CD4-positive, alpha-beta memory T cell (primary cell): ENCODE measurements around the gene TOMT. TPM values are rescaled to one million over a fixed set of nuclear protein-coding genes. Genes with fewer than 3 reads are reported as not detected.

ENCODE experiments used
- CTCF ChIA-PET: fragments of 350-600 bp; sonication (Branson Sonifier 250); formaldehyde crosslinking; loops from one replicate; lab custom pipeline; 2021; ENCODE audit warnings: inconsistent platforms; ENCODE audit not compliant: partially characterized antibody; lab: Charles Lee
- POLR2A ChIA-PET: fragments of 350-600 bp; sonication (Branson Sonifier 250); formaldehyde crosslinking; loops from one replicate; lab custom pipeline; 2021; ENCODE audit not compliant: partially characterized antibody; lab: Charles Lee
- DNase-seq, 5 donors: peaks; one replicate each; pipeline versions ENCODE4 v3.0.0 to v3.0.0-alpha.2; 2020 to 2022; ENCODE audit warnings: mixed read lengths in 1 of 5
- H3K27ac ChIP-seq: one replicate; pipeline ENCODE4 v1.7.0; 2013; ENCODE audit warnings: low read depth, low read length
- H3K27me3 ChIP-seq: 2 replicates; pipeline ENCODE4 v1.7.0; 2013; ENCODE audit warnings: mild to moderate bottlenecking, low read length, moderate library complexity; ENCODE audit not compliant: insufficient read depth
- H3K36me3 ChIP-seq: 2 replicates; pipeline ENCODE4 v1.7.0; 2013; ENCODE audit warnings: mild to moderate bottlenecking, low read length, moderate library complexity; ENCODE audit not compliant: insufficient read depth
- H3K4me1 ChIP-seq: 2 replicates; pipeline ENCODE4 v1.7.0; 2013; ENCODE audit warnings: mild to moderate bottlenecking, low read length, moderate library complexity; ENCODE audit not compliant: insufficient read depth
- H3K4me3 ChIP-seq, 2 donors: one replicate each; pipeline ENCODE4 v1.7.0; 2013; ENCODE audit warnings: low read length in 2 of 2, mild to moderate bottlenecking in 1 of 2
- H3K9me3 ChIP-seq, 2 donors: one replicate each; pipeline ENCODE4 v1.7.0; 2013; ENCODE audit warnings: low read length in 2 of 2, control low read depth in 1 of 2; ENCODE audit not compliant: control insufficient read depth in 1 of 2
- H3K27ac Mint-ChIP-seq, 7 donors: one replicate each; pipeline ENCODE4 v1.8.0; 2020 to 2021; ENCODE audit warnings: mixed read lengths in 7 of 7, mild to moderate bottlenecking in 6 of 7, inconsistent platforms in 3 of 7, moderate library complexity in 3 of 7
- H3K27me3 Mint-ChIP-seq, 2 donors: one replicate each; pipeline ENCODE4 v1.8.0; 2020 to 2021; ENCODE audit warnings: mixed read lengths in 2 of 2
- H3K36me3 Mint-ChIP-seq, 2 donors: one replicate each; pipeline ENCODE4 v1.8.0; 2020 to 2021; ENCODE audit warnings: mixed read lengths in 2 of 2, inconsistent platforms in 1 of 2, mild to moderate bottlenecking in 1 of 2
- H3K4me1 Mint-ChIP-seq, 4 donors: one replicate each; pipeline ENCODE4 v1.8.0; 2020 to 2021; ENCODE audit warnings: mixed read lengths in 4 of 4, mild to moderate bottlenecking in 1 of 4
- H3K4me3 Mint-ChIP-seq, 8 donors: one replicate each; pipeline ENCODE4 v1.8.0; 2020 to 2021; ENCODE audit warnings: mixed read lengths in 8 of 8, mild to moderate bottlenecking in 7 of 8, moderate library complexity in 6 of 8, inconsistent platforms in 3 of 8
- H3K9me3 Mint-ChIP-seq, 8 donors: one replicate each; pipeline ENCODE4 v1.8.0; 2020 to 2021; ENCODE audit warnings: mixed read lengths in 8 of 8, mild to moderate bottlenecking in 5 of 8, inconsistent platforms in 3 of 8, moderate library complexity in 1 of 8
- intact Hi-C: fragments of 100-400 bp; cut with micrococcal nuclease; formaldehyde crosslinking; loops from one replicate; pipeline ENCODE4 v1.15.1; 2023
- polyA plus RNA-seq, 2 donors: library from polyadenylated mRNA; unstranded; fragments of 300-500 nt; fragmentation: Illumina TruSeq; gene quantifications; one replicate each; pipeline ENCODE4 v1.2.3, GENCODE V29; 2021
- total RNA-seq, 2 experiments: library from RNA; stranded (reverse); gene quantifications; one replicate each; pipeline ENCODE4 v1.2.3, GENCODE V29; 2021

TOMT gene
- total and polyA plus RNA-seq, 4 experiments from 2014 or later: not detected

DNA sequence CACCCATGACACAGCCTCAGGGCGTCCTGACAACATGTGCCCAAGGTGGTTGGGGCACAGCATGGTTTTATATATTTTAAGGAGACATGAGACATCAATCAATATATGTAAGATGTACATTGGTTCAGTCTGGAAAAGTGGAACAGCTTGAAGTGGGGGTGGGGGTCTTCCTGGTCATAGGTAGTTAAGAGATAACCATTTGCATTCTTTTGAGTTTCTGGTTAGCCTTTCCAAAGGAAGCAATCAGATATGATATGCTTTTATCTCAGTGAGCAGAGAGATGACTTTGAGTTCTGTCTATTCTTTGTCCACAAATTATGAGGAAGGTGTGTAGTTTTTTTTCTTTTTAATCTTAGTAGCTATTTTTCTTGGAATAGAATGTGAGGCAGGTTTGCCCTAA is 16.9 kb downstream of the TOMT start:
- Mint-ChIP-seq H3K27ac (no peak overlapping the region), H3K4me1 (no peaks in the 10 kb centered on the region), H3K9me3 (peaks cover 0 to 10% (median 7%) of the 10 kb centered on the region in 8 donors), H3K4me3 (no peak overlapping the region), H3K36me3 (no peaks in the 10 kb centered on the region), H3K27me3 (peaks cover 6 to 11% of the 10 kb centered on the region in 2 donors)
- H3K4me1 ChIP-seq: no peaks in the 10 kb centered on the region
- no peaks in the 10 kb centered on the region for H3K9me3 ChIP-seq
- no peak for DNase-seq
- no peak overlapping the region for H3K27ac ChIP-seq
- H3K27me3 ChIP-seq: no peaks in the 10 kb centered on the region
- POLR2A ChIA-PET: interaction anchor here (2.4 kb wide), 1 partner anchor 10 kb away, joined by 7 read pairs; the partner anchor contains the start of gene ANAPC15
- H3K36me3 ChIP-seq: no peaks in the 10 kb centered on the region
- CTCF ChIA-PET: interaction anchor here (1.2 to 1.9 kb wide), 2 partner anchors 90 to 101 kb away, joined by 3 to 4 read pairs; no protein-coding TSS in a partner anchor
- intact Hi-C loops: no loop called here
- no peak overlapping the region for H3K4me3 ChIP-seq

DNA sequence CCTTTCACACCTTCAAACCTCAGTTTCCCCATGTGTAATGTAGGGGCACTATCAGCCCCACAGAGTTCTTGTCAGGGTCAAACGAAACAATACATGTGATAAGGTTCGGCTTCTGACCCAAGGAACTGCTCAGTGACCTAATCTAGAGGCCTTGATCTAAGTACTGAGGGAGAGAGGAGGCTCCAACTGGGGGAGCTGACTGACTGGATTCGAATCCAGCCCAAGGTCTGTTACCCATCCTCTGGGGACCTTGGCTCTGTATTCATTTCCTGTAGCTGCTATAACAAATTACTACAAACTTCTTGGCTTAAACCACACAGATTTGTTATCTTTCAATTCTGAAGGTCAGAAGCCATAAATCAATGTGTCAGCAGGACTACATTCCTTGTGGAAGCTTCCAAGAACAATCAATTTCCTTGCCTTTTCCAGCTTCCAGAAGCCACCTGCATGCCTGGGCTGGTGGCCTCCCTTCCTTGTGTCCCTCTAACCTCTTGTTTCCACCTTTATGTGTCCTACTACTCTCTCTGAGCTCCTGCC is 17.5 kb downstream of the TOMT start:
- Histone ChIP-seq H3K9me3 (no peaks in the 10 kb centered on the region), H3K27me3 (no peaks in the 10 kb centered on the region), H3K27ac (no peak overlapping the region), H3K4me1 (no peaks in the 10 kb centered on the region), H3K36me3 (no peaks in the 10 kb centered on the region), H3K4me3 (no peak overlapping the region)
- POLR2A ChIA-PET: interaction anchor here (2.4 kb wide), 1 partner anchor 11 kb away, joined by 7 read pairs; the partner anchor contains the start of gene ANAPC15
- Mint-ChIP-seq H3K9me3 (peaks cover 0 to 16% (median 11%) of the 10 kb centered on the region in 8 donors), H3K4me1 (no peaks in the 10 kb centered on the region), H3K27ac (no peak overlapping the region), H3K27me3 (peaks cover 6 to 11% of the 10 kb centered on the region in 2 donors), H3K4me3 (no peak overlapping the region), H3K36me3 (peaks cover 0 to 2% of the 10 kb centered on the region in 2 donors)
- CTCF ChIA-PET: interaction anchor here (1.2 to 1.9 kb wide), 2 partner anchors 90 to 100 kb away, joined by 3 to 4 read pairs; no protein-coding TSS in a partner anchor
- no peak for DNase-seq
- intact Hi-C loops: no loop called here

DNA sequence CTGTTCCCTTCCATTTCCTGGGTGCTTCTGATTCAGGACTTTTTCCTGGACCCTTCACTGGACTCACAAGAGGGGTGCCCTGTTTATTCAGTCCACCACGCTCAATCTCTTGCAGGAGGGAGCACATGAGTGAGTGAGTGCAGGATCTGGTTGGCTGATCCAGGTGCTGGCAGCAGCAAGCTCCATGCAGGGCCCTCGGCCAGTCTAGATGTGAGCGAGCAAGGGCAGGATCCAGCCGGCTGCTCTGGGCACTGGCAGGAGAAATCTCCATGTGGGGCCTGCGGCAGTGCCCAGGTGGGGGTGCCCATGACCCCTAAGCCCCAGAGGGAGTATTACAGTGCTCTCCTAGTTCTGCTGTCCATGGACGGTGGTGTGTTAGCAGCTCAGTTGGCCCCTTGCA is 18.3 kb downstream of the TOMT start:
- intact Hi-C loops: no loop called here
- Mint-ChIP-seq H3K4me1 (no peaks in the 10 kb centered on the region), H3K4me3 (no peak overlapping the region), H3K36me3 (peaks cover 5% of the 10 kb centered on the region in 2 donors), H3K9me3 (peaks cover 0 to 24% (median 18%) of the 10 kb centered on the region in 8 donors), H3K27ac (no peak overlapping the region), H3K27me3 (peaks cover 6 to 16% of the 10 kb centered on the region in 2 donors)
- POLR2A ChIA-PET: interaction anchor here (2.4 kb wide), 1 partner anchor 11 kb away, joined by 7 read pairs; the partner anchor contains the start of gene ANAPC15
- CTCF ChIA-PET: no interaction called here
- DNase-seq: no peak
- no peak overlapping the region for H3K27ac ChIP-seq
- H3K4me1 ChIP-seq: no peaks in the 10 kb centered on the region
- no peak overlapping the region for H3K4me3 ChIP-seq
- no peaks in the 10 kb centered on the region for H3K36me3 ChIP-seq
- H3K27me3 ChIP-seq: no peaks in the 10 kb centered on the region
- H3K9me3 ChIP-seq: no peaks in the 10 kb centered on the region

DNA sequence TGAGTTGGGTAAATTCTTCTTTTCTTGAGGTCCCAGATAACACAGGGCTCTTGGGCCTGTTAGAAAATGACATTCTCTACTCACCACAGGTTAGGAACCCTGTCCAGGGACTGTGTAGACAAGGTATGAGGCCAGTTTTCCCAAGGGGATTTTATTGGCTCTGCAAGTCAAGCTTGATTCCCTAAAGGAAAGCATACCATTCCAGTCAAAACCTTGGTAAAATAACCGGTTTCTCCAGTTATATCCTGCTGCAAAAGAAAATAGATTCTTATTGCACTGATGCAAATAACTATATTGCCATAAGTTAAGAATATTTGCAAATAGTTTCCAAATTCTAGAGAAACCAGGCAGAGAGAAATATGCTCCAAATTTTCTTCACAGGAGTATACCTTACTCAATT is 20.2 kb downstream of the TOMT start:
- Histone ChIP-seq H3K36me3 (no peaks in the 10 kb centered on the region), H3K4me1 (no peaks in the 10 kb centered on the region), H3K9me3 (no peaks in the 10 kb centered on the region), H3K27me3 (no peaks in the 10 kb centered on the region), H3K4me3 (no peak overlapping the region), H3K27ac (no peak overlapping the region)
- no peak for DNase-seq
- peaks cover 5 to 8% of the 10 kb centered on the region in 2 donors for H3K36me3 Mint-ChIP-seq
- intact Hi-C loops: no loop called here
- POLR2A ChIA-PET: interaction anchor here (1.2 kb wide), 1 partner anchor 13 kb away, joined by 3 read pairs; no protein-coding TSS in a partner anchor
- CTCF ChIA-PET: interaction anchor here (1.1 to 1.5 kb wide), 3 partner anchors 21 to 149 kb away, joined by 3 to 6 read pairs (median 4); no protein-coding TSS in a partner anchor
- H3K9me3 Mint-ChIP-seq: peaks cover 0 to 33% (median 22%) of the 10 kb centered on the region in 8 donors
- H3K4me3 Mint-ChIP-seq: no peak overlapping the region
- peaks cover 3 to 17% of the 10 kb centered on the region in 2 donors for H3K27me3 Mint-ChIP-seq
- H3K4me1 Mint-ChIP-seq: no peaks in the 10 kb centered on the region
- no peak overlapping the region for H3K27ac Mint-ChIP-seq

DNA sequence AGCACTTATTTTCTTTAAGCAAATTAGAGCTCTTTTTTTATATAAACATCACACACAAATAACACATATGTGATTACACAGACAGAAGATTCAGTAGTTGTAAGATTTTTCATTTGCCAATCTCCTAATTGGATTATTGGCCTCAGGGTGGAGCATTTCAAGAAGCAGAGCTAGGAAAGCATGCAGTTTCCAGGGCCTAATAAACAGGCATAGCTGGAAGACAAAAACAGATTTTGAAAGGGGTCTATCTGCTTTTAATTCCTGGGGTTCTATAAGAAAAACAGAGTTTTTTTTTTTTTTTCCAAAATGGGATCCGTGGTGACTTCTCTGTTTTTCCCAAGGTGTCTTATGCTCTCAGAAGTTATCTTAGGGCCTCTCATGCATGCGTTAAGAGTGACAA is 22.2 kb downstream of the TOMT start:
- Histone ChIP-seq H3K27me3 (no peaks in the 10 kb centered on the region), H3K9me3 (no peaks in the 10 kb centered on the region), H3K36me3 (no peaks in the 10 kb centered on the region), H3K27ac (no peak overlapping the region), H3K4me1 (no peaks in the 10 kb centered on the region), H3K4me3 (no peak overlapping the region)
- POLR2A ChIA-PET: interaction anchor here (1.0 kb wide), 1 partner anchor 15 kb away, joined by 4 read pairs; the partner anchor contains the start of gene ANAPC15
- intact Hi-C loops: no loop called here
- Mint-ChIP-seq H3K27ac (no peak overlapping the region), H3K4me3 (no peak overlapping the region), H3K27me3 (peaks cover 3 to 12% of the 10 kb centered on the region in 2 donors), H3K4me1 (no peaks in the 10 kb centered on the region), H3K36me3 (peaks cover 5 to 8% of the 10 kb centered on the region in 2 donors), H3K9me3 (peaks cover 0 to 33% (median 22%) of the 10 kb centered on the region in 8 donors)
- CTCF ChIA-PET: interaction anchor here (1.5 kb wide), 1 partner anchor 16 kb away, joined by 6 read pairs; no protein-coding TSS in a partner anchor
- no peak for DNase-seq

DNA sequence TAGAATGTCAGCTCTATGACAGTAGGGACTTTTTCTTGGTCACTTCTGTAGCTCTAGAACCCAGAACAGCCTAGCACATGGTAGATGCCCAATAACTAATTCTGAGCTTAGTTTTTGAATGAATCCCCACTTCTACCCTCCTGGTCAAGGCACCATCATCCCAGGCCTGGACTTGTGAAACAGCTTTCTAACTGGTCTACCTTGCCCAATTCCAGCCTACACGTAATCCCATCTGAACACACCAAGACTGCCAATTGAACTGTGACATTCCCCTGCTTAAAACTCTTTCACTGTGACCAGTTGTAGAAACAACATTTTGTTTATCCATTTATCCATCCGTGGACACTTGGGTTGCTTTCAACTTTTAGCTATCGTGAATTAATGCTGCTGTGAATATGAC is 23.7 kb downstream of the TOMT start:
- ChIA-PET CTCF (interaction anchor here (4.9 kb wide), 1 partner anchor 14 kb away, joined by 14 read pairs; no protein-coding TSS in a partner anchor), POLR2A (no interaction called here)
- Mint-ChIP-seq H3K36me3 (peaks cover 5 to 8% of the 10 kb centered on the region in 2 donors), H3K27me3 (peaks cover 7 to 14% of the 10 kb centered on the region in 2 donors), H3K4me3 (no peak overlapping the region), H3K9me3 (peaks cover 0 to 33% (median 22%) of the 10 kb centered on the region in 8 donors), H3K27ac (peak overlapping the region in 1 of 7 donors; percentile 13), H3K4me1 (no peaks in the 10 kb centered on the region)
- H3K27me3 ChIP-seq: no peaks in the 10 kb centered on the region
- H3K36me3 ChIP-seq: no peaks in the 10 kb centered on the region
- intact Hi-C loops: no loop called here
- no peak overlapping the region for H3K27ac ChIP-seq
- no peaks in the 10 kb centered on the region for H3K4me1 ChIP-seq
- no peaks in the 10 kb centered on the region for H3K9me3 ChIP-seq
- no peak for DNase-seq
- no peak overlapping the region for H3K4me3 ChIP-seq

DNA sequence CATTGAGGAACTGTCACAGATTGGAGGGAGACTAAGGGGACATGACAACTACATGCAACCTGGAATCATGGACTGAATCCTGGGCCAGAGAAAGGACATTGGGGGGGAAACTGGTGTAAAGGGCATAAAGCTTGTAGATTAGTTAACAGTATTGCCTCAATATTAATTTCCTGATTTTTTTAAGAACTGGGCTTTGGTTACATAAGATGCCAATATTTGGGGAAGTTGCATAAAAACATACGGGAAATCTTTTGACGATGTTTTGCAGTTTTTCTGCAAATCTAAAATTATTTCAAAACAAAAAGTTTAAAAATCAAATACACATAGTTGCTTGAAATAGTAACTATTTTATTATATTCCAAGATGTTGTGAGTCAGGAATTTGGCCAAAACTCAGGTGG is 26.9 kb downstream of the TOMT start:
- peaks cover 0 to 23% (median 15%) of the 10 kb centered on the region in 8 donors for H3K9me3 Mint-ChIP-seq
- no peaks in the 10 kb centered on the region for H3K9me3 ChIP-seq
- no peak overlapping the region for H3K4me3 ChIP-seq
- H3K4me3 Mint-ChIP-seq: no peak overlapping the region
- peaks cover 5 to 8% of the 10 kb centered on the region in 2 donors for H3K36me3 Mint-ChIP-seq
- ChIA-PET CTCF (interaction anchor here (0.7 to 4.9 kb wide), 2 partner anchors 11 to 156 kb away, joined by 3 to 14 read pairs; no protein-coding TSS in a partner anchor), POLR2A (no interaction called here)
- H3K27ac Mint-ChIP-seq: no peak overlapping the region
- no peaks in the 10 kb centered on the region for H3K4me1 ChIP-seq
- no peak overlapping the region for H3K27ac ChIP-seq
- intact Hi-C loops: no loop called here
- no peak for DNase-seq
- H3K4me1 Mint-ChIP-seq: no peaks in the 10 kb centered on the region
- H3K36me3 ChIP-seq: no peaks in the 10 kb centered on the region
- no peaks in the 10 kb centered on the region for H3K27me3 ChIP-seq
- peaks cover 7 to 12% of the 10 kb centered on the region in 2 donors for H3K27me3 Mint-ChIP-seq
